AML-193 (cell line): ENCODE measurements around the gene NR1H3.

Experiments used
- DNase-seq, 2 experiments: peaks; one replicate each; lab custom pipeline; 2025; lab: John Stamatoyannopoulos, UW

NR1H3 gene

GRCh38 chr11:47269829-47270305, 12.1 kb downstream of the NR1H3 start, which contains the start of gene MADD:
TSS of gene MADD (plus strand) at chr11:47270133.
- DNase-seq = peak; percentile 67 to 74

GRCh38 chr11:47270331-47271271, 12.8 kb downstream of the NR1H3 start:
- DNase-seq = peak; percentile 23 to 39

GRCh38 chr11:47271328-47271727, 13.5 kb downstream of the NR1H3 start:
- no peak for DNase-seq

GRCh38 chr11:47271961-47272661, 14.3 kb downstream of the NR1H3 start:
- no peak for DNase-seq

GRCh38 chr11:47272706-47273105, 14.9 kb downstream of the NR1H3 start:
- DNase-seq = peak; percentile 36 to 55

- no peak for DNase-seq
Measured at GRCh38 chr11:47274495-47275235, 16.9 kb downstream of the NR1H3 start.

- no peak for DNase-seq
Measured at GRCh38 chr11:47276923-47277322, 19.1 kb downstream of the NR1H3 start.

- no peak for DNase-seq
Measured at GRCh38 chr11:47278058-47278457, 20.3 kb downstream of the NR1H3 start.

- DNase-seq = no peak
Measured at GRCh38 chr11:47278769-47279168, 21.0 kb downstream of the NR1H3 start.

GRCh38 chr11:47280099-47280498, 22.3 kb downstream of the NR1H3 start:
- no peak for DNase-seq

GRCh38 chr11:47280860-47281259, 23.1 kb downstream of the NR1H3 start:
- DNase-seq = no peak

GRCh38 chr11:47282462-47282861, 24.7 kb downstream of the NR1H3 start:
- DNase-seq = no peak

- no peak for DNase-seq
Measured at GRCh38 chr11:47284151-47284550, 26.4 kb downstream of the NR1H3 start.

- no peak for DNase-seq
Measured at GRCh38 chr11:47285969-47286770, 28.4 kb downstream of the NR1H3 start.

GRCh38 chr11:47288066-47288465, 30.3 kb downstream of the NR1H3 start:
- no peak for DNase-seq

- DNase-seq = no peak
Measured at GRCh38 chr11:47289856-47290255, 32.1 kb downstream of the NR1H3 start.

GRCh38 chr11:47295385-47295784, 37.6 kb downstream of the NR1H3 start:
- DNase-seq = no peak

- no peak for DNase-seq
Measured at GRCh38 chr11:47296045-47296444, 38.2 kb downstream of the NR1H3 start.

GRCh38 chr11:47299078-47299477, 41.3 kb downstream of the NR1H3 start:
- DNase-seq = no peak

GRCh38 chr11:47302853-47303252, 45.1 kb downstream of the NR1H3 start:
- DNase-seq = no peak

- no peak for DNase-seq
Measured at GRCh38 chr11:47305734-47306483, 48.1 kb downstream of the NR1H3 start.
